ENCODE measurements around the gene RIMS1. TPM values are rescaled to one million over a fixed set of nuclear protein-coding genes. Genes with fewer than 3 reads are reported as not detected.
"Not testable (repeated sequence)": the region's sequence is repeated elsewhere in the genome, so short reads cannot be mapped to it uniquely, and the experiment has no call there.

The RIMS1 gene
- total RNA-seq, 1 donor from 2014 or later, result 22.2 TPM

- no peak for DNase-seq (ENCODE audit: low spot score)
These were observed 91.5 kb downstream of the RIMS1 start for GRCh38 chr6:71977884-71978283.

GRCh38 chr6:71979911-71980310 lies 93.6 kb downstream of the RIMS1 start:
- DNase-seq (ENCODE audit: low spot score), result no peak

GRCh38 chr6:71982389-71982788 lies 96.0 kb downstream of the RIMS1 start:
- no peak for DNase-seq (ENCODE audit: low spot score)

- no peak for DNase-seq (ENCODE audit: low spot score)
These were observed 96.8 kb downstream of the RIMS1 start for GRCh38 chr6:71983131-71983530.

- DNase-seq (ENCODE audit: low spot score), result no peak
These were observed 108.4 kb downstream of the RIMS1 start for GRCh38 chr6:71994705-71995271.

- DNase-seq (ENCODE audit: low spot score), result no peak
These were observed 111.0 kb downstream of the RIMS1 start for GRCh38 chr6:71997341-71997740.

- no peak for DNase-seq (ENCODE audit: low spot score)
These were observed 116.1 kb downstream of the RIMS1 start for GRCh38 chr6:72002415-72002814.

GRCh38 chr6:72006591-72006990 lies 120.2 kb downstream of the RIMS1 start:
- not testable (repeated sequence) for DNase-seq (ENCODE audit: low spot score)

- DNase-seq (ENCODE audit: low spot score), result no peak
These were observed 136.5 kb downstream of the RIMS1 start for GRCh38 chr6:72022830-72023229.

- no peak for DNase-seq (ENCODE audit: low spot score)
These were observed 145.1 kb downstream of the RIMS1 start for GRCh38 chr6:72031471-72031870.

- DNase-seq (ENCODE audit: low spot score), result no peak
These were observed 145.7 kb downstream of the RIMS1 start for GRCh38 chr6:72032086-72032485.

- DNase-seq (ENCODE audit: low spot score), result no peak
These were observed 149.1 kb downstream of the RIMS1 start for GRCh38 chr6:72035486-72035885.

- no peak for DNase-seq (ENCODE audit: low spot score)
These were observed 149.6 kb downstream of the RIMS1 start for GRCh38 chr6:72035966-72036365.

GRCh38 chr6:72037006-72037405 lies 150.7 kb downstream of the RIMS1 start:
- no peak for DNase-seq (ENCODE audit: low spot score)

- DNase-seq (ENCODE audit: low spot score), result no peak
These were observed 153.8 kb downstream of the RIMS1 start for GRCh38 chr6:72040111-72040510.

GRCh38 chr6:72042088-72042487 lies 155.7 kb downstream of the RIMS1 start:
- no peak for DNase-seq (ENCODE audit: low spot score)

GRCh38 chr6:72048080-72048479 lies 161.7 kb downstream of the RIMS1 start:
- no peak for DNase-seq (ENCODE audit: low spot score)

GRCh38 chr6:72049376-72049775 lies 163.0 kb downstream of the RIMS1 start:
- DNase-seq (ENCODE audit: low spot score), result no peak

GRCh38 chr6:72061286-72061685 lies 174.9 kb downstream of the RIMS1 start:
- no peak for DNase-seq (ENCODE audit: low spot score)

- DNase-seq (ENCODE audit: low spot score), result no peak
These were observed 178.1 kb downstream of the RIMS1 start for GRCh38 chr6:72064399-72064975.

- DNase-seq (ENCODE audit: low spot score), result no peak
These were observed 191.7 kb downstream of the RIMS1 start for GRCh38 chr6:72078096-72078495.

- no peak for DNase-seq (ENCODE audit: low spot score)
These were observed 194.1 kb downstream of the RIMS1 start for GRCh38 chr6:72080260-72080941.

- DNase-seq (ENCODE audit: low spot score), result no peak
These were observed 195.5 kb downstream of the RIMS1 start for GRCh38 chr6:72081871-72082270.
